ENCODE measurements around the gene JARID2. TPM values are rescaled to one million over a fixed set of nuclear protein-coding genes. Genes with fewer than 3 reads are reported as not detected.

JARID2 gene
- total RNA-seq, 2 experiments from 2014 or later = 19.0 to 19.5 TPM

DNA sequence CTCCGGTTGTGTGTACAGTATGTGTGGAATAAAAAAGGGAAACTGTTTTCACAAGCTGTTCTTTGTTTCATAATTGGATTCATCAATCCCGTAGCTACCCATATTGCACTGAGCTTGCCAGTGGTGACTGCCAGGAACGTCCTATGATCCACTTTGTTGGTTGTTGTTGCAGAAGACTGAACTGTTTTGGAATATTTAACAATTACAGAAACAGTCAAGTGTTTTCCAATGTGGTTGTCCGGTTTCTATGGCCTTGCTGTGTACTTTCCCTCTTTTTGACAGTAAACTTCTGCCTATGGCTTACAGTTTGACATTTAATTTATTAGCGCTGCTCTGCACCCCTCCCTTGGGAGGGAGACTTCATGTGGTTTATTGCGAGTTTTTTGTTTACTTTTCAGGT, 275.7 kb downstream of the JARID2 start:
- CTCF ChIA-PET (ENCODE audit: unreplicated experiment) = no interaction called here
- H3K4me2 ChIP-seq (ENCODE audit: low read length) = no peak overlapping the region
- TF ChIP-seq, protein P1, sequence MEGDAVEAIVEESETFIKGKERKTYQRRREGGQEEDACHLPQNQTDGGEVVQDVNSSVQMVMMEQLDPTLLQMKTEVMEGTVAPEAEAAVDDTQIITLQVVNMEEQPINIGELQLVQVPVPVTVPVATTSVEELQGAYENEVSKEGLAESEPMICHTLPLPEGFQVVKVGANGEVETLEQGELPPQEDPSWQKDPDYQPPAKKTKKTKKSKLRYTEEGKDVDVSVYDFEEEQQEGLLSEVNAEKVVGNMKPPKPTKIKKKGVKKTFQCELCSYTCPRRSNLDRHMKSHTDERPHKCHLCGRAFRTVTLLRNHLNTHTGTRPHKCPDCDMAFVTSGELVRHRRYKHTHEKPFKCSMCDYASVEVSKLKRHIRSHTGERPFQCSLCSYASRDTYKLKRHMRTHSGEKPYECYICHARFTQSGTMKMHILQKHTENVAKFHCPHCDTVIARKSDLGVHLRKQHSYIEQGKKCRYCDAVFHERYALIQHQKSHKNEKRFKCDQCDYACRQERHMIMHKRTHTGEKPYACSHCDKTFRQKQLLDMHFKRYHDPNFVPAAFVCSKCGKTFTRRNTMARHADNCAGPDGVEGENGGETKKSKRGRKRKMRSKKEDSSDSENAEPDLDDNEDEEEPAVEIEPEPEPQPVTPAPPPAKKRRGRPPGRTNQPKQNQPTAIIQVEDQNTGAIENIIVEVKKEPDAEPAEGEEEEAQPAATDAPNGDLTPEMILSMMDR (conservative IDR thresholded peaks at IDR 0.05; ENCODE audit: low read length) = no peak
- no peak for TF ChIP-seq EZH2phosphoT487 (IDR thresholded peaks at IDR 0.05; ENCODE audit: borderline replicate concordance, low read depth, low read length)
- intact Hi-C loops (cut with micrococcal nuclease; ENCODE audit: unreplicated experiment) = no loop called here
- H3K79me2 ChIP-seq (ENCODE audit: insufficient read depth, low read depth, low read length) = no peaks in the 10 kb centered on the region
- H2AFZ ChIP-seq (ENCODE audit: low read length) = no peak overlapping the region
- BruUV-seq (replicated peaks) = no TSS peak
- no peaks in the 10 kb centered on the region for H3K9me2 ChIP-seq (ENCODE audit: insufficient read depth, low read length)
- POLR2A ChIA-PET = no interaction called here
- no peaks in the 10 kb centered on the region for H4K20me1 ChIP-seq (ENCODE audit: insufficient read depth, low read length)
- peaks cover 39% of the 10 kb centered on the region; the same call in 1 of the 2 replicates for H3K36me3 ChIP-seq (ENCODE audit: insufficient read depth, low read length)
- no peaks in the 10 kb centered on the region for H3K9me3 ChIP-seq (ENCODE audit: low read length)
- H3K4me3 ChIP-seq (ENCODE audit: low read depth, low read length, poor library complexity, severe bottlenecking) = no peak overlapping the region
- no peaks in the 10 kb centered on the region for H3K4me1 ChIP-seq (ENCODE audit: insufficient read depth, low read length, poor library complexity, severe bottlenecking)
- DNase-seq (ENCODE audit: low spot score) = no peak
- H3K27ac ChIP-seq (ENCODE audit: low read depth, low read length, poor library complexity, severe bottlenecking) = no peak overlapping the region

DNA sequence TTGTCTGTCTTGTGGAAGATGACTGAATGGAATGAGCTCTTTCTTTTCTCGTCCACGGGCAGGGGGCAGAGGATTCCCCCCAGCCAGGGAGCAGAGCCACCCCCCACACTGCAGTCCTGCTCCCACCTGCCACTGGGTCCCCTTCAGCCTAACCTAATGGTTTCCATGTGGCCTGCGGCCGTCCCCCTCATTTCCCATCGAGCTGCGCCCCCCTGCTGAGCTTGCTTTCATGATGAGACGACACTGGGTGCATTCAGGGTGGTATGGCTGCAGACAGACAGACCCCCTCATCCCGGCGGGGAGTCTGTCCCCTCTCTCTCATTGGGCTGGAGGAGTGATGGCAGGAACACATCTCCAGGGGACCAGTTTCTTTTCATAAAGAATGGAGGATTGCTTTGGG, 276.2 kb downstream of the JARID2 start:
- no peaks in the 10 kb centered on the region for H3K79me2 ChIP-seq (ENCODE audit: insufficient read depth, low read depth, low read length)
- no peak overlapping the region for H3K4me3 ChIP-seq (ENCODE audit: low read depth, low read length, poor library complexity, severe bottlenecking)
- H3K4me1 ChIP-seq (ENCODE audit: insufficient read depth, low read length, poor library complexity, severe bottlenecking) = no peaks in the 10 kb centered on the region
- POLR2A ChIA-PET = interaction anchor here (0.6 kb wide), 1 partner anchor 55 kb away, joined by 5 read pairs; no protein-coding TSS in a partner anchor
- no peaks in the 10 kb centered on the region for H4K20me1 ChIP-seq (ENCODE audit: insufficient read depth, low read length)
- TF ChIP-seq, protein P1 (conservative IDR thresholded peaks at IDR 0.05; ENCODE audit: low read length) = no peak
- TF ChIP-seq EZH2phosphoT487 (IDR thresholded peaks at IDR 0.05; ENCODE audit: borderline replicate concordance, low read depth, low read length) = no peak
- H3K36me3 ChIP-seq (ENCODE audit: insufficient read depth, low read length) = peaks cover 39% of the 10 kb centered on the region; the same call in 1 of the 2 replicates
- H3K27ac ChIP-seq (ENCODE audit: low read depth, low read length, poor library complexity, severe bottlenecking) = no peak overlapping the region
- no peak overlapping the region for H3K4me2 ChIP-seq (ENCODE audit: low read length)
- H2AFZ ChIP-seq (ENCODE audit: low read length) = no peak overlapping the region
- no TSS peak for BruUV-seq (replicated peaks)
- CTCF ChIA-PET (ENCODE audit: unreplicated experiment) = no interaction called here
- no peaks in the 10 kb centered on the region for H3K9me2 ChIP-seq (ENCODE audit: insufficient read depth, low read length)
- H3K9me3 ChIP-seq (ENCODE audit: low read length) = no peaks in the 10 kb centered on the region
- intact Hi-C loops (cut with micrococcal nuclease; ENCODE audit: unreplicated experiment) = no loop called here
- DNase-seq (ENCODE audit: low spot score) = no peak

DNA sequence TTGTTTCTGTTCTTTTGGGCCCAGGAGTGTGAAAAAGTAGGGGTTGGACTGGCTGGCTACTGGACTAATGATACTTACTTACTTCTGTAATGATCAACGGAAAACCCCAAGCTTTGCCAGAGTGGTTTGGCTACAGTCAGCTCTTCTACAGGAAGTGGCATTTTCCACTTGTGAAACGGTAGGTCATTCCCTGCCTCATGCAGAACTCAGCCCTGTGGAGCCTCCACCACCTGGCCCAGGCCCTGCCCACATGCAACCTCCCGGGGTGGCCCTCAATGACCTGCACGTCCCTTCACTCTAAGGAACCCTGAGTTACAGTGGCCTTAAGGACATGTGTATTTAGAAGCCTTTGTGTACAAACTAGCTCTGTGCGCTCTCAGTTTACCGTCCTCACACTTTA, 276.6 kb downstream of the JARID2 start:
- no peak for TF ChIP-seq EZH2phosphoT487 (IDR thresholded peaks at IDR 0.05; ENCODE audit: borderline replicate concordance, low read depth, low read length)
- TF ChIP-seq, protein P1 (conservative IDR thresholded peaks at IDR 0.05; ENCODE audit: low read length) = no peak
- Histone ChIP-seq H3K4me1 (ENCODE audit: insufficient read depth, low read length, poor library complexity, severe bottlenecking) (no peaks in the 10 kb centered on the region), H2AFZ (ENCODE audit: low read length) (no peak overlapping the region), H3K9me3 (ENCODE audit: low read length) (no peaks in the 10 kb centered on the region), H3K27ac (ENCODE audit: low read depth, low read length, poor library complexity, severe bottlenecking) (no peak overlapping the region), H3K4me2 (ENCODE audit: low read length) (no peak overlapping the region), H4K20me1 (ENCODE audit: insufficient read depth, low read length) (no peaks in the 10 kb centered on the region), H3K9me2 (ENCODE audit: insufficient read depth, low read length) (no peaks in the 10 kb centered on the region), H3K79me2 (ENCODE audit: insufficient read depth, low read depth, low read length) (no peaks in the 10 kb centered on the region), H3K4me3 (ENCODE audit: low read depth, low read length, poor library complexity, severe bottlenecking) (no peak overlapping the region), H3K36me3 (ENCODE audit: insufficient read depth, low read length) (peaks cover 39% of the 10 kb centered on the region; the same call in 1 of the 2 replicates)
- intact Hi-C loops (cut with micrococcal nuclease; ENCODE audit: unreplicated experiment) = no loop called here
- ChIA-PET CTCF (ENCODE audit: unreplicated experiment) (no interaction called here), POLR2A (interaction anchor here (0.6 kb wide), 1 partner anchor 55 kb away, joined by 5 read pairs; no protein-coding TSS in a partner anchor)
- no TSS peak for BruUV-seq (replicated peaks)
- DNase-seq (ENCODE audit: low spot score) = no peak
